ENCODE results near the gene PARVA. TPM values are rescaled to one million over a fixed set of nuclear protein-coding genes. Genes with fewer than 3 reads are reported as not detected.

Gene PARVA
- total and polyA plus RNA-seq, 8 donors: 70.2 to 108 (median 94.2) TPM

- no peak overlapping the region for H3K27ac ChIP-seq
- intact Hi-C loops (cut with DNase I): no loop called here
Measured at GRCh38 chr11:12402691-12403120, 25.3 kb downstream of the PARVA start.

GRCh38 chr11:12403122-12403996 lies 26.0 kb downstream of the PARVA start:
- DNase-seq (no peak), ATAC-seq (peak; percentile 24)
- Histone ChIP-seq H3K27ac (no peak overlapping the region), H3K4me1 (peaks cover 0 to 3% of the 10 kb centered on the region in 2 donors), H3K4me3 (no peak overlapping the region), H3K9me3 (no peaks in the 10 kb centered on the region), H3K27me3 (no peaks in the 10 kb centered on the region), H3K36me3 (no peaks in the 10 kb centered on the region)
- TF ChIP-seq CTCF (IDR thresholded peaks at IDR 0.05): no peak
- intact Hi-C loops (cut with DNase I): no loop called here

More at GRCh38 chr11:12402691-12403120, 25.3 kb downstream of the PARVA start:
- no peak overlapping the region for H3K4me3 ChIP-seq
- DNase-seq (no peak), ATAC-seq (peak; percentile 49)
- H3K9me3 ChIP-seq: no peaks in the 10 kb centered on the region
- TF ChIP-seq CTCF (IDR thresholded peaks at IDR 0.05): no peak
- no peaks in the 10 kb centered on the region for H3K36me3 ChIP-seq
- no peaks in the 10 kb centered on the region for H3K4me1 ChIP-seq
- no peaks in the 10 kb centered on the region for H3K27me3 ChIP-seq

- intact Hi-C loops (cut with DNase I): no loop called here
- H3K4me1 ChIP-seq: peaks cover 0 to 7% of the 10 kb centered on the region in 2 donors
- no peak for DNase-seq
- no peak for ATAC-seq
- no peak for TF ChIP-seq CTCF (IDR thresholded peaks at IDR 0.05)
- no peaks in the 10 kb centered on the region for H3K27me3 ChIP-seq
- H3K36me3 ChIP-seq: no peaks in the 10 kb centered on the region
- no peak overlapping the region for H3K27ac ChIP-seq
- H3K9me3 ChIP-seq: no peaks in the 10 kb centered on the region
- no peak overlapping the region for H3K4me3 ChIP-seq
Measured at GRCh38 chr11:12403997-12404350, 26.6 kb downstream of the PARVA start.

DNA sequence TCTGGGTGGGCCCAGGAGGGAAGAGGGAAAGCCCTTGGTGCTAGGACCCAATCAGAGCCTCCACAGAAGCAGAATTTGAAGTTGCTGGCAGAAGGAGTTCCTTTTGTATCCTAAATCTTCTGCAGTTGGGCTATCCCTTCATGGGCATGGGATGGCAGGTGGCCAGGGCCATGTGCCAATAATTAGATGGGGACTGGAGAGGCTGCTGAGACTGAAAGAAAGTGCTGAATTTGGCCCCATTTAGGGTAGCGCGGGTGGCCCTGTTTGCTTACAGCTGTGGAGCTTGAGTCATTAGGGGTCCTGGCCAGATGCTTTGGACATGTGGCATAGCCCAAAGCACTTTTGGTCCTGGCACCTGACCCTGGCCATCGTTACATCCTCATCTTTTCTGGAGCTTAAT lies 27.1 kb downstream of the PARVA start:
- Histone ChIP-seq H3K36me3 (no peaks in the 10 kb centered on the region), H3K27ac (no peak overlapping the region), H3K27me3 (no peaks in the 10 kb centered on the region), H3K4me1 (peaks cover 0 to 7% of the 10 kb centered on the region in 2 donors), H3K9me3 (no peaks in the 10 kb centered on the region), H3K4me3 (no peak overlapping the region)
- no peak for ATAC-seq
- no peak for DNase-seq
- intact Hi-C loops (cut with DNase I): no loop called here
- no peak for TF ChIP-seq CTCF (IDR thresholded peaks at IDR 0.05)

DNA sequence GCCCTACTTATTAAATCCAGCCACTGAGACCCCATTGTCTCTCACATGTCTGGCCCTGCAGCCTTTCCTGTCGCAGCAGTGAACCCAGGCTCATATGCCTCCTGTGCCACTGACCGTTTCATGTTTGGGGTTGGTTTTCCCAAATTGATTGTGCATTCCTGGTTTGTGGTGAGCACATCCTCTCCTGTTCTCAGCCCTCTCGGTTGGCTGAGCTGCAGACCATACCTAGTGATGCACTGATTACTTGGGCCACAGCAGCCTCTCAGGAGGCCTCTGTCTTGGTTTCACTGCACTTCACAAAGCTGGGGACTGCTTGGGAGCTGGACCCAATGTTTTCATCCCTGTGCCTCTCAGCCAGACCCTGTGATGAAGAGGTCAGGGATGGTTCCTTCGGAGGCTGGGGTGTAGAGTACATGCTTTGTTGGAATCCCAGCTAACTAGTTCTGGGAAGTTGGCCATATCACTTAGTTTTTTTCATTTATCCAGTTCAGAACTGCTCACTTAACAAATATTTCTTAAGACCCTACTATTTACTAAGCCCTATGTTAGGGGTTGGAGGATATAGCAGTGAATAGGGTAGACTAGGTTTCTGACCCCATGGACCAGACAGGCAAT lies 30.9 kb downstream of the PARVA start:
- H3K9me3 ChIP-seq: no peaks in the 10 kb centered on the region
- H3K4me1 ChIP-seq: peaks cover 19 to 30% of the 10 kb centered on the region in 2 donors
- no peak for ATAC-seq
- H3K27me3 ChIP-seq: no peaks in the 10 kb centered on the region
- intact Hi-C loops (cut with DNase I): no loop called here
- no peak overlapping the region for H3K4me3 ChIP-seq
- H3K27ac ChIP-seq: no peak overlapping the region
- no peak for DNase-seq
- no peaks in the 10 kb centered on the region for H3K36me3 ChIP-seq
- no peak for TF ChIP-seq CTCF (IDR thresholded peaks at IDR 0.05)
